Measurements from ENCODE around the gene TCF7L2.
A peak's percentile ranks its signal among the peaks of the same experiment; 100 is the strongest.

Gene TCF7L2

DNA sequence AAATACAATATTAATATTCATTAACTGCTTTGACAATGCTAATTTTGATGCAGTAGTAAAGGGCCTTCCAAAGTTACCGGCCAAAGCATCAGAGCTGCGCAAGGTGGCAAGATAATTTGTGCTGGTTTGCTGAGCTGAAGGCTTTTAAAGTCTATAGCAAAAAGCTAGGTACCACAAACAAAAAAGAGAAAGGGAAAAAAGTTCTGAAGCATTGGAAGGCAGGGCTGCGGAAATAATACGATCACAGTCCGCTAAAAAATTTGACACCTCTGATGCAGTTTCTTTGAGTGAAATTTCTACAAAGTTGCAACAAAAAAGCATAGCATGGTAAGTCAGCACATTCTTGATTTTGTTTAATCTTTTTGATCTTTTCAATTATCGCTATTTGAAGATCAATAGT lies 175.6 kb downstream of the TCF7L2 start:
- no peak for DNase-seq (ENCODE audit: low read depth)

DNA sequence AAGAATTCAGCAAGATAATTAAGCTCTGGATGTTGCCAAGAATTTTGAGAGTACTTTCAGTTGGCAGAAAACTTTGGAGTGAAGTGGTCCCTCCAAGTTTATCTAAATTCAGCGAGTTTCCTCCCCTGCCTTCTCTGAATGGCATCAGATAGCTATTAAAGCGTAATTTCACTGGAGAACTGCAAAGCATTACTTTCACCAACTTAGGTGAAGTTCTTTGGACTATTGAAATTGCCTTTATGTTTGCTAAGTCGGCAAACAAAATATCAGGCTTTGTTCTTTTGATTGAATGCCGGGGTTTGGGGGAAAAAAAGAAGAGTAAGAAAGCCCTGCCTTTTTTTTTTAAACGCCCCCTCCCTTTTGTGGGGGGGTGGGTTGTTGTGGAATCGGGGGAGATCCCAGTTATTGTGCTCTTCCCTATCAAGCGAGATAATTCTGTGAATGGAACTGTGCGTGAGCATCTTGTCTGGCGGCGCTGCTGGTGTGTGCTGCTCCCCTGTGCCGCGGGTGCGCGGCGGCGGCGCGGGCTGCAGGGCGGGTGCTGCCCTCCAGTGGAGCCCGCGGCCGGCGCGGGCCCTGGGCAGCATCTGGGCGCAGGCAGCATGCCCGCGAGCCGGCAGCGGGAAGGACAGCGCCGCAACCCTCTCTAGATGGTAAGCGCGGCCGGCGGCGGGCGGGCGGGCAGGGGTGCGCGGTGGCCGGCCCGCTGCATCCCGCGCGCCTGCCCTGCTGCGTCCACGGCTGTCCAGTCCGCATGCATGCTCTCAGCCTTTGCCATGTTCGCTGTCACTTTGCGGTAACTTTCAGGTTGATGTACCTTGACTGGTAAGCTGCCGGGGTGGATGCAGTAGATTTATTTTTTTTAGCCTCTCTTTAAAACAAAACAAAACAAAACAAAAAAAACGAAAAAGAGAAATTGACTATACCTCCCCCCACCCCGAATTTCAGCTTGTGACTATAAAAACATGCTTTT lies 176.5 kb downstream of the TCF7L2 start:
- DNase-seq (ENCODE audit: low read depth), result peak; percentile 78

DNA sequence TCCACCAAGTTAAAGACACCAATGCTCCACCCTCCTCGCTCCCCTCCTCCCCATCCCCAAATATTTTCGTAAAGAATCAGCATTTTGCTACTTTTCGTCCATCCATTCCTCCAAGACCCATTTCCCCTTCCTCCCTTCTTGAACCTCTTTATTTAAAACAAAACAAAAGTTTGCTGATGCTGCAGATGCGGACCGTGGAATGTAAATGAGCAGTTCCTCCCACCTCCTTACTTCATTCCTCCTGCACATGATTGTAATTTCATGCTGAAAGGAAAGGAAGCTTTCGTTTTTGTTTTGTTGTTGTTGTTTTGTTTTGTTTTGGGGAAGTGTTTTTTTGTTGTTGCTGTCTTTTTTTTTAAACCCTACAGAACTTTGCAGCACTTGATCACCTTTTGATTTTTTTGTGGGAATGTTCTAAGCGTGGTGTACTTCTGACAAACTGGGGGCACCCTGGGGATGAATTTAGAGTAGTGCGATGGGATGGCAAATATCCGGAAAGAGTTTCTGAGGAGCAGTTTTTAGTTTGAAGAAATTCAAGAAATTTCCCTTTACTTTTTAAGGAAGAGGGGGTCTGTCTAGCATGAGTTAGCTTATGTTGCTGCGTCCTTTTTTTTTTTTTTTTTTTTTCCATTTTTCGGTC lies 177.3 kb downstream of the TCF7L2 start:
- no peak for DNase-seq (ENCODE audit: low read depth)

DNA sequence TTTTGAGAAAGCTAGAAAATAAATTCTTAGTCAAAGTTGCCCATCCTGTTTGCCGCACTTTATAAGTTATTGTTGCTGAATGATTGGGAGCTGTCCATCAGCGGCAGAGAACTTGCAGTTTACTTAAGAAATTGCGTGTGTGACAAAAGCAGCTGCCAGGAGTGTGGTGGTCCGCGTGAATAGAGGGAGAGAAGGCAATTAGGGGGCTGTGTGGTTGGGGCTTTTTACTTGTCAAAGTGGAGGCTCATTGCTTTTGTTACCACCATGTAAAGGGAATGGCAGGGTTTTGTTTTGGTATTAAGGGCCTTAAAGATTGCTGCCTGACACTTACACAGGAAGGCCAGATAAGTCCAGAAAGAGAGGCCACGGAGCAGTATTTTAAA lies 177.8 kb downstream of the TCF7L2 start:
- DNase-seq (ENCODE audit: low read depth), result no peak

DNA sequence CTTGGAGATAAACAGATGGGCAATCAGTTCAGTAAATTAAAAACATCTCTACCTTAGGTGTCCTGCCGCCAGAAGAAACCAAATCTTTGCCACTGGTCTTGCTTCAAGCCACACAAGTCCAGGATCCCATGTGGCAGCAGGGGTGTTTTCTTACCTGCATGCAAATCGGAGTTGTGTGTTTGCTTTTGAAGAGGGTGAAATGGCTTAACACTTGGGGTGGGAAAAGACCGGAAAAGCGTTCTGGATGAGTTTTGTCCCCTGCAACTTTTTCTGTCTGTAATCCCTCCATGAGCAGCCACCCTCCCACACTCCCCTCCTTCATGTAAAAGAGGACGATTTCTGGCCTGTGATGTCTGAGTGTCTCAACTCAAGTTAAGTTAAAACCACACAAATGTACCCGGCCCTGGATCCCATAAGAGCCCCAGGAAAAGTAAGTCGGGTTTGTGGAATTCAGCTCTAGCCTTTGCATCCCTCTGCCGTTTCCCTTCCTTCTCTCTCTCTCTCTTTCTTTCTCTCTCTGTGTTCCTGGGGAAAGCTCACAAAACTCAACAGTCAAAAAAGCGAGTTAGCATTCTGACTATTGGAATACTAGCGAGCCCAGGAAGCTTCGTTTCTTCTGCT lies 178.5 kb downstream of the TCF7L2 start:
- no peak for DNase-seq (ENCODE audit: low read depth)

DNA sequence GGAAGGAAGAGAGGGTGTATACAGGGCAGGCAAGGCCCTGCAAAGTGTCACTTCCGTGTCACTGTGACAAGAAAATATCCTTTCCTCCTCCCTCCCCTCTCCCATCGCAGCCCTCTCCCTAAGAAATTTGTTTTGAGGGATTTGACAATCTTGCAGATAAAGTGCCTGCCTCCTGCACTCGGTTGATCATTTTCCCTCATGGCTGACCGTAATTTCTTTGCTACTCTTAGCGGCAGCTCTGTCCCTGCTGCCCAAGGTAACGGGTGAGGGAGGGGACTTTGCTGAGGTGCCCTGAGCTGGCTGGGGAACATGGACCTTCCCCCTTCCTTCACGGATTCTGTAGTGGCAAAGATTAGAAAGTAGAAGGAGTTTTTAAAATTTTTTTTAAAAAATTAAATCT lies 179.1 kb downstream of the TCF7L2 start:
- DNase-seq (ENCODE audit: low read depth), result no peak

DNA sequence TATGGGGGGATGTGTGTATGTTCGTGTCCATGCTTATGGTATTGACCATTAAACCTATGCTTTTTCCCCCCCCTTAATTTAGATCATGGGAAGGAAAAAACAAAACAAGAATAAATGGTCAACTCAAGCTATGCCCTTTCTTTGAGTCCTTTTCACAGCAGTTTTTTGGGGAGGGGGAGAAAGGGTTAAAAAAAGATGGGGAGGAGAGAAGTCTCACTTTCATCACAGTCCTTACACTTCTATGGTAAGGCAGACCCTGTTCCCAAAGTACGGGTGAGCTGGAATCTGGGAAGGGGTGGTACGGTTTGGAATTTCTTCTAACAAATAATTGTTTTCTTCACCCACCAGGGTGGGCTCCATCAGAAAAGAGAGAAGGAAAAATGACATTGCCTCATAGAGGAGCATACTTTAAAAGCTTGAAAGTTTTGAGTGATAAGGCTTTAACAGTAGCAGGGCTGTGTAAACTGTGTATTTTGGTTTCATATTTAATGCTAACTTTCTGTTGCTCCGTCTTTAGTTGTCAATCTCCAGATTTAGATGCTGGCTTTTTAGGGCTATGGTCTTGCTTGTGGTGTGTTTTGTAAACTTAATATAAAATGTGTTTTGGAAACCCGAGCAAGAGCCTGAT lies 180.1 kb downstream of the TCF7L2 start:
- no peak for DNase-seq (ENCODE audit: low read depth)

DNA sequence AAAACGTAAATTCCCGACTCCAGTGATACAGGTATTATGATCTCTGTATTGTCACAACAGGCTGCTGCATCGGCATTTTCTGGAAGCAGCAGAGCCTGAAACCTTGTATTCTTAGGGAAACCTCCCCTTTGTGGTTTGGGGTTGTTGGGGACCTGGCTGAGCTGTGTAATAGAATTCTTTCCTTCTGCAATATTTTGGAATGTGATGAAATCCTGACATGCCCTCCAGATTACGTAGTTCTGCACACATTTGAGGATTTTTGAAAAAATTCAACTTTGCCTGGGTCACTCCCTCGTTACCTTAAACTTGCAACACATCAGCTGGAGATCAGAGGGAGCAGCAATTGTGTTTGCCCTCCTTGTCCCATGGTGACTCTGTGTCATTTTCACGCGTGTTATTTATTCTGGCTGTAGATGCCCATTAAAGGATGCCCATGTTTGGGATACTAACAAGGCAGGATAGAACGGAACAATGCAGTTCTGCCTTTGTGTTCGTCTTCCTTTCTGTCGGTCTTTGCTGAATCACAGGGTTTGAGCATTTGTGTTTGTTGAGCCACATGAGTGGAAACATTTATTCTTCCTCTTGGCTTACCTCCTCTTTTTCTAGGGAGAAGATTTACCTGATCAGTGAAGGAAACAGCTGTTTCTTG lies 181.7 kb downstream of the TCF7L2 start:
- DNase-seq (ENCODE audit: low read depth), result peak; percentile 87

DNA sequence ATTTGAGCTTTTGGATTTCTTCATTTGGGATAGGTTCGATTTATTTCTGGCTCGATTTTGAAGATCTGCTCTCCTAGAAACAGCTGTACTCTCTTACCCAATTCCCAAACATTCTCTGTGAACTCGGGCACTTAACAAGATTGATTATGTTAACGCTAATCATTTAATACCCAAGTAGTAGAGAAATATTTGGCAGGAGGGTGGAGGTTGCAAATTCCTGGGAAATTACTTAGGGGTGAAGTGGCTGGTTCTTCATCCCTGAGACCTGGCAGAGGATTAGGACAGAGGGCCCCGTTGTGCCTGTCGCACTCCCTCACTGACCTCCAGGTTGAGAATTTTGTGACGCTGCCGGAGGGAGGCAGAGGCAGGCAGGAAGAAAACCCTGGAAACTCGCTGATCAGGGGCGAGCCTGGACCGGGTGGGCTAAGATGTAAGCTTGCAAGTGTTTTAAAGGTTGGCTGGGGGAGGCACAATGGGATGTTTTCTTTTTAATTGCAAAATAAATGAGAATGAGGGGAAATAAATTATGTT lies 182.6 kb downstream of the TCF7L2 start:
- DNase-seq (ENCODE audit: low read depth), result peak; percentile 35

DNA sequence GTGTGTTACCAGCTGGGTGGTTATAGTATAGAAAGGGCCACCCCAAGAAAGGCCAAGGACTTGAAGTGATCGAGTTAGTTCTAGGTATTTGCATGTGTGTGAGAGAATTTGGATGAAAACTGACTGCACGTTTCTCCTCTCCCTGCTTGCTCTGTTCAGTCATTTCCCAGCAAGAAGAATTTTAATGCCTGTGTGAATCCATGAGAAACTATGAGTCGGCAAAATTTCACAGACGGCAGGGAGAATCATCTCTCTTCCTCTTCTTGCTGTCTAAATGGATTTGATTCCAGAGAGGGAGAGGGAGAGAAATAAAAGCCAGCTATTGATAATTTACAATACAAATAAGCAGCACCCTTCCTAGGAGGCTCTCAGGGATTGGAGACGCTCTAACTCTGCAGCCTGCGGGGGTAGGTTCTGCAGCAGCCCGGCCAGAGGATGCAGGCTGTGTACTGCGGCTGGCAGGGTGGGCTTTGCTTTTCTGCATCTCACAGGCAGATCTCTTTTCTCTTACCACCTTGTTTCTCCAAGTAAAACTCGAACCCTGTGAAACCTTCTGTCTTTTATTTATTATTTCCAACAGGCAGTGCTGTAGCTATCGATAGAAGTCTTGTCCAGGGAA lies 183.6 kb downstream of the TCF7L2 start:
- peak; percentile 78 for DNase-seq (ENCODE audit: low read depth)

DNA sequence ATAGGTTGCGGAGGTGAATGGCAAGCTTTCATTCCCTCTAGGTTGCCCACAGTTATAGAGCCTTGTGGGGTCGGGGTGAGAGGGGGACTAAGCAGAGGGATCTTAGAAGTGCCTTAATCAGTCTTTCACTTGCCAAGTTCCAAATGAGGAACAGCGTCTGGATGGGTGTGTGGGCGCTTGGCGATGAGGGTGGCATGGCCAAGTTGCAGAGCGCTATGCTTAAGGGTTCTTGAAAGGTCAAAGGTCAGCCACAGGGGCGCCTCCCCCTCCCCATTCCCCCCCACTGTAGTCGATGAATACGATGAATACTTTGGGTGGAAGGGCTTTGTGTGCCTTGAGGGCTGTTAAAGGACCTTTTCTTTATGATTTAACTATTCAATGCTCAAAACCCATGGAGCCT lies 185.0 kb downstream of the TCF7L2 start:
- no peak for DNase-seq (ENCODE audit: low read depth)

DNA sequence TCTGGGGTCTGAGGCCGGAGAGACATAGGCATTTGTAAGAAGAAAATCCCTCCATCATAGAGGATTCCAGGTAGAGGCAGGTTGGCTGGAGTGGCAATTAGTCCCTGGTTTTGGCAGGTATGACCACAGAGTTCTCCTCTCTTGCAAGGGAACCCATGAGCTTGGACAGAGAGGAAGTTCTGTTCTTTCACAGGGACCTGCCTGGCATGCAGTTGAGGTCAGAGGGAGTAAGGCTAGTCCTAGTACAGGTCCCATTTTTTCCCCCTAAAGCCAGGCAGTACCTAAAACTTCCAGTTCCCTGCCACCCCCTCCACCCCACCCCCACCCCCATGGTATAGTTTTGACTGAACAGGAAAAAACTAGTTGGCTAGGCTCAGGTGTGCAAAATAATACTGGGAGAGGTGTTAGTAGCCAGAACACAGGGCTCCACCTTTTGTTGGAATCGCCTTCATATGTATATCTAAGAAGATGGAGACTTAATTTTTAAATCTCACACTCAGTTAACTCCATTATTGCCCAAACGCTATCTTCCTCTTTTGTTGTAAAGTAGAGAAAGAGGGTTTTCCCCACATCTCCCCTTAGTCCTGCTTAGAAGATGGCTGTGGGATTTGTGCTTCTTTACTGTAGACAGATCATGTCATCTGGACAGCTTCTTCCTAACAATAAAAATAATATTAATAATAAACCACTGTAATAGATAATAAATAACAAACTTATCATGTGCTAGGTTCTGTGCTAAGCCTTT lies 188.1 kb downstream of the TCF7L2 start:
- no peak for DNase-seq (ENCODE audit: low read depth)

DNA sequence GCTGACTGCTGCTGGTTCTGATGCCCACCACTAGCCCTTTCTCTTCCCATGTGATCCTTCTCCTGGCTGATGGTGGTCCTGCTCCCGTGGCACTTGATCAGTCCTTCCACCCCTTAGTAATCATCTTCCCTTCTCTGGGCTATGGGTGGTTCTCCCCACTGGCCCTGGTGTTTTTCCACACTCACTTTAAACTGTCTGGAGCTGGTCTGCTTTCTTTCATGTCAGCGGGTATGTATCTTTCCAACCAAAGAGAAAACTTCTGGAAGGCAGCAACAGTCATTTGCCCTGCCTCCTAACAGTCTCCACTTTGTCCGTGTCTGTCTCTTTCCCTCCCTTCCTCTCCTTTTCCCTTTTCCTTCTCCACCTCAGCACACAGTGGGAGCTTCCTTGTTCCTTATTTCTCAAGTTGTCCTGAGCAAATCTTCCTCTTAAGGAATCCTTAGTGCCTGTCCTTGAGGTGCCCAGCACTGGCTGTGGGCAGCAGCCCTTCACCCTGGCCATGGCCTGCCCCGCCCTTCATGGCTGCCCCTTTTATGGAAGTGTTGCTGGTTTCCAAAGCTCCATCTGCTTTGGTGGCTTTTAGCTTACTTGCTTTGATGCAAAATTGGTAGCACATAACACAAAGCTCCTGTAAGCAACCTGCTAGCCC lies 189.0 kb downstream of the TCF7L2 start:
- DNase-seq (ENCODE audit: low read depth), result no peak

DNA sequence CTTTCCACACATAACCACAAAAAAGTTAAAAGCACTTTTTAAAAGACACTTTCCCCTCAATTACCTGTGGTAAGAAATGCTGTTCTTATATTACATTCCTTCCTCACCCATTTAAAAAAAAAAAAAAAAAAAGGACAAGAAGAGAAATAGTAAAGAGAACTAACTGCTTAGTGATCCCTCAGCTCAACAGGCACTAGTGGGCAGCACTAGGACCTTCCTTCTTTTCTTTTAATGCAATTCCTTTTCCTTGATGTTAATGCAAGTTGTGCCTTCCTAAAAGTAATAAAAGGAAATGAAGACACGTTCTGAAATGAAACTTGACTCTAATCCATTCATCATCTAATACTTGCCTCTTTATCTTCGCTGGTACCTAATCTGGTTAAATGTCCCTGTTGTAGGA lies 189.7 kb downstream of the TCF7L2 start:
- DNase-seq (ENCODE audit: low read depth), result peak; percentile 46

DNA sequence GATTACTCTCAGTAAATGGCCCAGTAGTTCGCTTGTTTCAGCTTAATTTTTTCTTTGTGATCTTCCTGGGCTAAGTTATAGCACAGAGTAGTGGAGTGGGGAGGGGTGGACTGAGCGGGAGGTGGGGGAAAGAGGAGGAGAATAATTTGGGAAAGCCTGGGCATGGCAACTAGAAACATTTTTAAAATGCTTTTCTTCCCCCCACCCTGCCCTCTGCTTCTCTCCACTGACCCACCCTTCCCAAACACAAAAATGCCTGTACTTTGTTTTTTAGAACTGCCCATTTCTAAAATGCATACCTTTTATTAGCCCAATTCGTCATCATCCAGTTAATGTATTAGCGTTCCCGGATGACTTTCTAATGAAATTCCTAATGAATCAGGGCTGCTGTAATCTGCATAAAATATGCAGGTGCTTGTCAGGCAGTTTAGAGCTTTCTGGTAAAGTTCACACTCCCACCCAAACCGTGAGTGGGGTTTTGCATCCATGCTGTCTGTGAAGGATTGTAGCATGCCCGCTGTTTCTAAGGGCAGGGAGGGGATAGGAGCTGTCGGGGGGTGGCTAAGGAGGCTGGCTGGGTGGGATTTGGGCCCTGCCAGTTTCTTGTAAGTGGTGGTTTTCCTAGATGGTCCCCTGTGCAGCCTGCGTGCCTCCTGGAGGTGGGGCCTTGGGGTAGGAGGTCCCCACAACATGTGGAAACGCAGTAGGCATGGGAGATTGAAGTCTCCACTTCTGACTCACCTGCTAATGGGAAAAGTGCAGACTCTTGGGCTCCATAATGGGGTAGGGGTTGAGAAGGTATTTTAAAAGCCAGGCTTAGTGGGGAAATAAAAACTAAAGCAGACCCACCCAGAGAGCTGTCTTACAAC lies 190.3 kb downstream of the TCF7L2 start:
- no peak for DNase-seq (ENCODE audit: low read depth)

DNA sequence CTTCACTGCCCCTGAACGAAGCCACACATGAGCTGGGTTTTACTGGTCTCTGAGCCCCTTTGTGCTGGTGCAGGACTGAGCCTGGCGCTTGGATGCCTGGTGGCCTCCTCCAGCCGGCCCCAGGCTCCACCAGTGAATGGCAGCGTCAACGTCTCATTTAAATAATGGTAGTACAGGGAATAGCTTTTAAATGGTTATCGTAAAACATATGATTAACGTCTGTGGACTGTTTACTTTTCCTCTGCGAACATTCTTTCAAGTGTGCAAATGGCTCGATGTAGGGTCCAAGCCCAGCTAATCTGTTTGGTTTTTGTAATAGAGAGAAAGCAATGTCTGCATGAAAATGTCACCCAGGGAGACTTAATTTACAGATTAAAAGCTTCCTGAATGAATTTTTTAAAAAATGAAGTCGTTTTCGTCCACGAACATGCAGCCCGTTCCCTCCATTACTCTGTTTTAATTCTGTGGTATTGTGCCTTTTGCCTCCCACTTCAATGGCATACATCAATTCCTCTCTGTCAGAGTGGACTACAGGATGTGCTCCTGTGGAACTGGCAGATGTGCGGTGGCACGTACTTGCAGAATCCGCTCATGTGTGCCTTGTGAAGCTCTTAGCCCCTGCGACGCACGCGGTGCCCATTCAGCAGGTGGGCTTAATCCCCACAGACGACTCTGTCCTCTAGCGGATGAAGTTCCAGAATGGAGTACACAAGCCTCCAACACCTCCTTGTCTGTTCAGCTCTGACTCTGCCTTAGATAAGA lies 192.7 kb downstream of the TCF7L2 start:
- peak; percentile 27 for DNase-seq (ENCODE audit: low read depth)

DNA sequence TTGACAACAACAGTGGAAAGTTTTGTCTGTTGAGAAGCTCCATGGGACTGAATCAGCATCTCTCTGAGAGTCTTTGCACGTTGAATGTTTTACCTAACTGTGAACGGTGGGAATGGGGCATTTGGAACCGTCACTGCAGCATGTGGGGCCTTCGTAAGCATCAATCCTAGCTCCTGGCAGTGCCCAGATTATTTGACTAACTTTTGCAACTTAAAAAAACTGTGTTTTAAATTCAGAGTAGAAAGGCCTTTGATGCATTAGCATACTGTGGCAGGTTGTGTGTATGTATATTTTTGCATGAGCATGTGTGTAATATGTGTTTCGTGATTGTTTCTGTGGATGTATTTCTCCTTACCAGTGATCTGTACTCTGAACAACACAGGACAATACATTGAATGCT lies 194.5 kb downstream of the TCF7L2 start:
- no peak for DNase-seq (ENCODE audit: low read depth)
